GOT3 (cell line): Measurements from ENCODE around the gene ARFGAP3.

Source experiments
- DNase-seq: peaks from one replicate; lab custom pipeline; 2025; ENCODE audit warnings: mixed read lengths; lab: John Stamatoyannopoulos, UW

ARFGAP3 gene

DNA sequence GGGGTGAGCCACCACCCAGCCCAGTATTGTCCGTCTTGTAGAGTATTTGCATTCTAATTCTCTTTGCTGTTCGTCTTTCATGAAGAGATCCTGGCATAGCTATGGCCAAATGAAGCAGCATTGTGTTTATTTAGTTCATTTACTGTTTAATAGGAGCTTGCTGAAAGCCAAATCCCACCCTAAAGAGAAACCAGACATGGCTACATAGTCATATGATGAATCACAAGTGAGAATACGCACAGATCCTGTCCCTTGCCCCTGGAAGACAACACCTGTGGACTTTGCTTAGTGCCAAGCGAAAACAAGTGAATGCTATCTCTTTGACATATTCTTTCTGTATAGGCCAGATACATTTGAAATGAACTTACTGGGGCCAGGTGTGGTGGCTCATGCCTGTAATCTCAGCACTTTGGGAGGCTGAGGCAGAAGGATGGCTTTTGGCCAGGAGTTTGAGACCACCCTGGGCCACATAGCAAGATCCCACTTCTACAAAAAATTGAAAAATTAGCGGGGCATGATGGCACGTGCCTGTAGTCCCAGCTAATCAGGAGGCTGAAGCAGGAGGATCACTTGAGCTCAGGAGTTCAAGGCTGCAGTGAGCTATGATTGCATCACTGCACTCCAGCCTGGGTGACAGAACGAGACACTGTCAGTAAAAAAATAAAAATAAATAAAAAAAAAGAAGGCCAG is 5.1 kb upstream of the ARFGAP3 start:
- DNase-seq: no peak

DNA sequence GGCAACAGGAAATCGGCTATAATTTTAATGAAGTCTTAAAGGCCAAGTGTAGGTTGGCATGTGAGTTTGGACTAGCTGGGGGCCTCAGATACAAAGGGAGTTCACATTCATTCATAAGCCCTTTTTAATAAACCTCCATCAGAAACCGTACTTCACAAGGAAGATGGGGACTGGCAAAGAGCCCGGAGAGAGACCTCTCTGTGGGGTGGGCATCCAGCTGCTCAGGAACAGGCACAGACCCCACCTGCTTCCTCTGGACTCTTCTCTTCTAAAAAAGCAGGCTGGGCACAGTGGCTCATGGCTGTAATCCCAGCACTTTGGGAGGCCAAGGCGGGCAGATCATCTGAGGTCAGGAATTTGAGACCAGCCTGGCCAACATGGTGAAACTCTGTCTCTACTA is 3.9 kb upstream of the ARFGAP3 start:
- DNase-seq: no peak

DNA sequence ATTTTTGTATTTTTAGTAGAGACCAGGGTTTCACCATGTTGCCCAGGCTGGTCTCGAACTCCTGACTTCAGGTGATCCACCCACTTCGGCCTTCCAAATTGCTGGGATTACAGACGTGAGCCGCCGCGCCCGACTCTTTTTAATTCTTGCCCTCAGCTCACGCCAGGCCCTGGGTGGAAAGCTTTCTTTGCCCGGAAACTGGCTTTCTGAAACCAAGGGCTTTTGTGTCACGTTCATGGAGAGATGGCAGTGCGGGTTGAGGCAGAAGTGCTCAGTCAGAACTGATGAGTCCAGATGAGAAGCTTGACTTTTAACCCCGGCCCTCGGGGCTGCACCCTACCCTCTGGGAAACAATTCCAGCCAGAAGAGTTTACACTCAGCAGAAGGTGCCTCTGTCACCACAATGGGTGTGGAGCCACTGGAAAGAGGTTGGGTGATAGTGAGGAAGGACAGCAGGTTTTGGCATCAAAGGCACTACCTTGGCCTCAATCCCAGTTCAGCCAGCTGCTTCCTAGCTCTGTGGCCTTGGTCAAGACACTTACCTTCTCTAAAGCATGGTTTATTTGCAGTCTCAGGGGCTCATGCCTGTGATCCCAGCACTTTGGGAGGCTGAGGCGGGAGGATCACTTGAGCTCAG is 890 bp upstream of the ARFGAP3 start:
- DNase-seq: no peak

DNA sequence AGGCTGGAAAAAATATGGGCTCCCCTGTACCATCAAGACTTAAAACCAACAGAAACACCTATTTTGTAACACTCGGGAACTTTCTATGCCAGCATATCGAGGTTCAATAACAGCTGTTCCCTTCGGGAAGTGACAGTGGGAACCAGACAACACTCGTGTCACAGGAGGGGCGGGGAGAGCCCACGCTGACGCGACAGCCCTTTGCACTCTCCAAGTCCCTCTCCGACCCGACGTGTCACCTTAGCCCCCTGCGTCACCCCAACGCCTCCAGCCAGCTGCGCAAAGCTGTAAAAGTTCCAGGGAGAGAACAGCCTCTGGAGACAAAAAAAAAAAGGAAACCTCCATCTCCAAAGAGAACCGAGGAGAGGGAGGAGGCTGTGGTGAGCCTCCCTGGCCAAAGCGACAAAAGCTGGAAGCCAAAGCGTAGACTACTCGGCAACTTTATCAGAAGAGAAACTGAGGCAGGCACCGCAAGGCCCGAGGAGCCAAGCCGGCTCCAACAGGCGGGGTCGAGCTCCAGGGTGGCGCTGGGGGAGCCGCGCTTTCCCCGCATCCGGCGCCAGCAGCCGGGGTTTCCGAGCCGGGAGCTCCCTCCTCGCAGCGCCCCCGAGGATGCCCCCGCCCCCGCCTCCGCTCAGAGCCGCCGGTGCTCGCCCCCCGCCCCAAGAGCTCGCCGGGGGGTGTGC is 751 bp downstream of the ARFGAP3 start:
- no peak for DNase-seq

DNA sequence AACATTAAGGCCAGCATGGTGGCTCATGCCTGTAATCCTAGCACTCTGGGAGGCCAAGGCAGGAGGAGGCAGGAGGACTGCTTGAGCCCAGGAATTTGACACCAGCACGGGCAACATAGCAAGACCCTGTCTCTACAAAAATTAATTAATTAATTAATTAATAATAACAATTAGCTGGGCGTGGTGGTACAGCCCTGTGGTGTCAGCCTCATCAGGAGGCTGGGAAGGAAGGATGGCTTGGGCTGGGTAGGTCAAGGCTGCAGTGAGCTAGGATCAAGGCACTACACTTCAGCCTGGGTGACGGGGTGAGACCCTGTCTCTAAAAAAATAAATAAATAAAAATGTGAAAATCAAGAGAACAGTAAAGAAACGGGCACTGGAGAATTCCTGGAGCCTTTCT is 1.4 kb downstream of the ARFGAP3 start:
- DNase-seq: no peak

DNA sequence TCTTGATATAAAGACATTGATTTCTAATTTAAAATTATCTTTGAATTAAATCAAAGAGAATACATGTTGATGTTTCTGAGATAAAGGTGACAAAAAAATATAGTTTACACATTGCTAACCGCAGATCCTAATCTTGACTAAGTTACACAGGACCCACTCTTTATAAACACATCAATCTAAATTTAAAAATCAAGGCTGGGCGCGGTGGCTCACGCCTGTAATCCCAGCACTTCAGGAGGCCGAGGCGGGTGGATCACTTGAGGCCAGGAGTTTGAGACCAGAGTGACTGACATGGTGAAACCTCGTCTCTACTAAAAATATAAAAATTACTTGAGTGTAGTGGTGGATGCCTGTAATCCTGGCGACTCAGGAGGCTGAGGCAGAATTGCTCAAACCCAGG is 1.9 kb downstream of the ARFGAP3 start:
- no peak for DNase-seq

DNA sequence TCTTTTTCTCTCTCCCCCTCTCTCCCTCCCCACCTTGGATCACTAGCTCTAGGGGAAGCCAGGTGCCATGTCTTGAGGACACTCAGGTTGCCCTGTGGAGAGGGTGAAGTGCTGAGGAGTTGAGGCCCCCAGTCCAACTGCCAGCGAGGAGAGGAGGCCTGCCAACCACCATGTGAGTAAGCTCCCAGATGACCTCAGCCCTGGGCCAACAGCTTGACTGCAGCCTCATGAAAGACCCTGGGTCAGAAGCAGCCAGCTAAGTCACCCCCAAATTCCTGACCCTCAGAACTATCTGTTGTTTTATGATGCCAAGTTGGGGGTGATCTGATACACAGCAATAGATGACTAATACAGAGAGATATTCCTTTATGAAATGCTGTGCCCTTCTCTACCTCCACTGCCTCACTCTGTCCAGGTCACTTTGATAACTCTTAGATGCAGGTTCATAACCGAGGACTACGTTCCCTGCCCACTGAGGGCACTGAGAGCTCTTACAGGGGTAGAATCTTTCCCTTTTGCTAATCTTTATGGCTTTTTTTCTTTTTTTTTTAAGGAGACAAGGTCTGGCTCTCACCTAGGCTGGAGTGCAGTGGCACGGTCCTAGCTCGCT is 8.0 kb downstream of the ARFGAP3 start:
- no peak for DNase-seq

DNA sequence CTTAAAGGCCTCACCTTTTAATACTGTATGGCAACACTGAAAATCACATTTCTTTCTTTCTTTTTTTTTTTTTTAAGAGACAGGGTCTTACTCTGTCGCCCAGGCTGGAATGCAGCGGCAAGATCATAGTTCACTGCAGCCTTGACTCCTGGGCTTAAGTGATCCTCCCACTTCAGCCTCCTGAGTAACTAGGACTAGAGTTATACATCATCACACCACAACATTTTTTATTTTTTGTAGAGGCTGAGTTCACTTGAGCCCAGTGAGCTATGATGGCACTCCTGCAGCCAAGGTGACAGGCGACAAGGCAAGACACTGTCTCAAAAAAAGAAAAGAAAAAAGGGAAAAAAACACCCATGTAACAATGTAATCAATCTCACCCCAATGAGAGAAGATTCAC is 10.0 kb downstream of the ARFGAP3 start:
- DNase-seq: no peak

DNA sequence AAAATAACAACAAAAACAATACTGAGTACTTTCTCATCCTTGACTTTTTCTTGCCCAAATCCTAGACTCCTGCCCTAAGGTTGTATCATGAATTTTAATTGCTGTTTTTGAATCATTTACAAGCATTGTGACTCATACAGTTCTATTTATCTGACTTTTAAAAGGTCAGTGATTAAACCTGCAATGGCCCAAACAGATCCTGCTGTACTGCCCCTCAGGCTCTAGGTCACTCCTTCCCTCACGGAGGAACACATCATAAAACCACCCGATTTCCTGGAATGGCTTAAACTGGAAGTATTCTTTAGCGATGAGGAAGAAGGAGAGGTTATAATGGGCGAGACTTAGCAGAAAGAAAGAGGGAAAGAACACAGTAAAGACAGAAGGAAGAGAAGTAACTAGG is 12.3 kb downstream of the ARFGAP3 start:
- DNase-seq: no peak

DNA sequence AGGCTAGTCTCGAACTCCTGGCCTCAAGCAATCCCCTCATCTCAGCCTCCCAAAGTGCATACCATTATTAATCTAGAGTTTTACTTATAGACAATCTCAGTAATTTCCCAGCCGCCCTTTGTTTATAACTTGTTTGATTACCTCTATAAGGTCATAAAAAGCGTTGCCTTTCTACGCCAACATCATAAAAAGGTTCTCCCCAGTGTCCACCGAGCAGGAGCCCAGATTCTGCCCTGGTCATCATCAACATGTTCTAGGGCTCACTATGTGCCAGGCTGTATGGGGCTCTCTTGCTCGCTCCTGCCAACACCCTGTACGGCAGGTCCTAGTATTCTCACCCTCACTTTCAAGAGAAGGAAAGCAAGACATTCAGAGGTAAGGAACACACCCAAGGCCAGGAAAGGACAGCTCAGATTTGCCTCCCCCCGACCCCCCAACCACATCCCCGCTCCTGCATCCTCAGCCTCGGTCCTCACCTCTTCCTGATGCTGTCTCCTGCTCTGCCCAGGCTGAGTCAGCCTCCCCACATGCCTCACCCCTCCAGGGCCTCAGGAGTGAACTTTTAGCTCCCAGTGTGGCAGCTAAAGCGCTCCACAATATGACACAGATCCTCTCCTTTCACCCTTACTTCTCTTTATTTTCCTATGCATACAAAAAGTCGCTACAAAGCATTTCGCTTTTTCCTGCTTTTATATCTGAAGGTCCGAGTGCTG is 14.3 kb downstream of the ARFGAP3 start:
- DNase-seq: no peak

DNA sequence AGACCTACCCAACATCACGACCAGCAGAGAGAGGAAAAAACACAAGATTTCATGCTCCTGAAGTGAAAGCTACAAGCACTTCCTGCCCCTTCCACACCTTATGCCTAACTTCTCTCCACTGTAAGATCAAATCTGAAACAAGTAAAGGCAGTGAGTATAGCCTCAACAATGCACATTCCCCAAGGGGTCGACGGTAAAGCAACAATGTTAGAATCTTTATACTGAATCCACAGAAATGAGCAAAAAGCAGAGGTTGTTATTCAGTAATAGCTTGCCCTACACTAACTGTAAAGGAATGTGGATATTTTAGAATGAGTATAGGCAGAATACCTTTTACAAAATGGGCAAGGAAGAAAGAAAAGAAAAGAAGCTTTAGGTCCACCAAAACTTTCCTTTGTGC is 15.6 kb downstream of the ARFGAP3 start:
- no peak for DNase-seq

DNA sequence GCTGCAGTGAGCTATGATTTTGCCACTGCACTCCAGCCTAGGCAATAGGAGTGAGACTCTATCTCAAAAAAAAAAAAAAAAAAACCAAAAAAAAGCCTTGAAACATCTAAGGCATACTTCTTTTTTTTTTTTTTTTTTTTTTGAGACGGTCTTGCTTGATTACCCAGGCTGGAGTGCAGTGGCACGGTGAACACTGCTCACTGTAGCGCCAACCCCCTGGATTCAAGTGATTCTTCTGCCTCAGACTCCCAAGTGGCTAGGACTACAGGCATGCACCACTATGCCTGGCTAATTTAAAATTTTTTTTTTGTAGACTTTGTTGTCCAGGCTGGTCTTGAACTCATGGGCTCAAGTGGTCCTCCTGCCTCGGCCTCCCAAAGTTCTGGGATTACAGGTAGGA is 19.5 kb downstream of the ARFGAP3 start:
- no peak for DNase-seq

DNA sequence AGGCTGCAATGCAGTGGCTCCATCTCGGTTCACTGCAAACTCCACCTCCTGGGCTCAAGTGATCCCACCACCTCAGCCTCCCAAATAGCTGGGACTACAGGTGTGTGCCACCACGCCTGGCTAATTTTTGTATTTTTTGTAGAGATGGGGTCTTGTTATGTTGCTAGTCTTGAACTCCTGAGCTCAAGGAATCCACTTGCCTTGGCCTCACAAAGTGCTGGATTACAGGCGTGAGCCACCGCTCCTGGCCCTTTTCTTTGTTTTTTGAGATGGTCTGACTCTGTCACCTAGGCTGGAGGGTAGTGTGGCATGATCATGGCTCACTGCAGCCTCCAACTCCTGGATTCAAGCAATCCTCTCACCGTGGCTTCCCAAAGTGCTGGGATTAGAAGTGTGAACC is 21.0 kb downstream of the ARFGAP3 start:
- DNase-seq: no peak

DNA sequence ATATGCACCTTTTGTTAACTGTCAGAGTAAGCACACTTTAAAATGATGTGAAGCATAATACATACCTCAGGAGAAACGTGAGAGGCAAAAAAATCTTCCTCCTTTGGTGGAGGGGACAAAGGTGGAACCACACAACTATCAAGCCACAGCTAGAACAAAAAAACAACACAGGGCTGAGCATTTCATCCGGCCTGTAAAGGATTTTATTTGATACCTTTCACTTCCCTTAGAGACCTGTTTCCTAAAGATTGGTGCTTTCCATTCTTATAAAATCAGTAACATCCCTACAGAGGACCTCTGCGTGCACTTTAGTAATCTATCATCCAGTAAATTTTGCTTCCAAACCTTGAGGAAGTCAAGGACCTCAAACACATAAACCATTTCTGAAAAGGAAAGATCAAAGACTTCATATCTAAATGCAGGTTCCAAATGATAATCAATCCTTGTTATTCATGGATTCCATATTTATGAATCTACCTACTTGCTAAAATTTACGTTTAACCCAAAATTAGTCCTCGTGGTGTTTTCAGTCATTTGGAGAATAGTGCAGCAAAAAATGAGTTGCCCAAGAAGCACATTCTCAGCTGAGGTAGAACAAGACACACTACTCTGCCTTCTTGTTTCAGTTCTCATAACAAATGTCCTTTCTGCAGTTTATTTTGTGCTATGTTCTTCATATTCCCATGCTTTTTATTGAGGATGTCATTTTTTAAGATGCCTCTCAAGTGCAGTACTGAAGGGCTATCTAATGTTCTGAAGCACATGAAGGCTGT is 22.7 kb downstream of the ARFGAP3 start:
- no peak for DNase-seq

DNA sequence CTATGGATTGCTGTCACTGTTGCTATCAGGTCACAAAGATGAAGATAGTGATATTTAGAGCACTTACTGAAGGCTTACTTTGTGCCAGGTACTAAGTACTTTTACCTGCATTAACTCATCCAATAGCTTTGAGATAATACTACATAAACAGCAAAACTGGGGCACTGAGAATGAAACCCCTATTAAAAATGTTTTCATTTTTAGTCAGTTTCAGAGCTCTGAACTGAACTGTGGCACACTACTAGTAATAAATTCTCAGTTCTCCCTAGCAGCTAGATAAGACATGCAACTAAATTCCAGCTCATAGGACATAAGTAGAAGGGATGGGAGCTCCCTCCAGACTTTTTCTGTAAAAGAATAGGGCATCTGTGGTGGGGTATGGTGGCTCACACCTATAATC is 24.0 kb downstream of the ARFGAP3 start:
- DNase-seq: no peak

DNA sequence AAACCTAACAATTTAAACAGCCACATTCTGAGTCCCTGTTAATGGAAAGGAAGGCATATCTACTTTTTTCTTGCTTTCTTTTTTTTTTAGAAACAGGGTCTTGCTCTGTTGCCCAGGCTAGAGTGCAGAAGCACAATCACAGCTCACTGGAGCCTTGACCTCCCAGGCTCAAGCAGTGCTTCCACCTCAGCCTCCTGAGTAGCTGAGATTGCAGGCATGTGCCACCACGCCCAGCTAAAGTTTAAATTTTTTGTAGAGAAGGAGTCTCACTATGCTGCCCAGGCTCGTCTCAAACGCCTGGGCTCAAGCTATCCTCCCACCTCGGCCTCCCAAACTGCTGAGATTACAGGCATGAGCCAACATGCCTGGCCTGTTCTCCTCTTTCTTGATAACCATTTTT is 25.4 kb downstream of the ARFGAP3 start:
- DNase-seq: no peak

DNA sequence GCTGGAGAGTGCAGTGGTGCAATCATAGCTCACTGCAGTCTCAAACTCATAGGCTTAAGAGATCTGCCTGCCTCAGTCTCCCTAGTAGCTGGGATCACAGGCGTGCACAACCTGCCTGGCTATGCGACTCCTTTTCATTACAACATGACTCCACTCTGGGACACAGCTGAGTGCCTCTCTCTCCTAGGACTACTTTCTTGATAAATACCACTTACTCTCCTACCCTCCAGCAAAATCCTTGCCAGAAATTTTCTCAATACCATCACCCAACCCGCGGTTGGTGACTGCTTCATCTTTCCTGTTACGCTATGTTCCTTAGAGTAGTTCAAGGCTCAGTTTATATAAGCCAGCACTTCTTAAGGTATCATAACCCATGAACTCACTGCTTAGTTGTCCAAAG is 26.9 kb downstream of the ARFGAP3 start:
- DNase-seq: no peak

DNA sequence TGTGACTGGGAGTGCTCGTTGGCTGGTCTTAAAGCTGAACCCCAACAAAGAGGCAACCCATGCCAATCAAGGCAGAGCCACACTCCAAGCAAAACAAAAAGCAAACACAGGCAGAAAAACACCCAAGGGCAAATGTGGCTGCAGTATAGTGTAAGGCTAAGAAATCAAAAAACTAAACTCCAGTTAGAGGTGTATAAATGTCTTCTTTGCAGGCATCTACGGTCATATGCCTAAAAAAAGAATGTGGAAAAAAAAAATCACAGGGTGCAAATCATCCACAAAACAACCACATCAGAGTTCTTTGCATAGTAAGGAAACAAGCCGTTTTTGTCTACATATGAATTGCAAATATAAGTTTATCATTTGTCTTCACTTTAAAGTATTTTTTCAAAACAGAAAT is 27.8 kb downstream of the ARFGAP3 start:
- no peak for DNase-seq

DNA sequence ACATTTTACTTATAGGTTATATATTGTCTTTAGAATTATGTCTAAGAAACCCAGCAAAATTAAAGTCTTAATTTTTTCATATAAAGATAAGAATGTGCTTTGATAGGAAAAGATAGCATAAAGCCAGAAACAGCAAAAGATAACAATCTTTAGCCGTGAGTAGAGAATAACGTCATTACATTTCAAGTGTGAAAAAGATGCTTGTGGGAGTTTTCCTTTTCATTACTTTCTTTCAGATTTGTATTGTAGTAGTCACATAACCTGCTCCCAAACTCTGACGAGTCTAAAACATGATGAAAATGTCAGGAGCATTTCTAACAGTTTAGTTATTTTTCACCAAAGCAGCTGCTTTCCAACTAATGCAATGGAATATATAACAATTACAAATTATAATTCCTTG is 31.3 kb downstream of the ARFGAP3 start:
- DNase-seq: no peak

DNA sequence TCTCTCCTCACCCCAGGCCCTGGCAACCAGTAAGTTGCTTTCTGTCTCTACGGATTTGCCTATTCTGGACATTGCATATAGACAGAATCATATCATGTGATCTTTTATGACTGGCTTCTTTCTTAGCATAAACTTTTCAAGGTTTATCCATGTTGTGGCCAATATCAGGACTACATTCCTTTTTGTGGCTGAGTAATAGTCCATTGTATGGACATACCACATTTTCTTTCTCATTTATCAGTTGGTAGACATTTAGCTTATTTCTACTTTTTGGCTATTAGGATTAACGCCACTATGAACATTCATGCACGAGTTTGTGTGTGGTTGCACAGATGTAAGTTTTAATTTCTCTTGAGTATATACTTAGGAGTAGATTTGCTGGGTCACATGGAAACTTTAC is 35.7 kb downstream of the ARFGAP3 start:
- DNase-seq: no peak

DNA sequence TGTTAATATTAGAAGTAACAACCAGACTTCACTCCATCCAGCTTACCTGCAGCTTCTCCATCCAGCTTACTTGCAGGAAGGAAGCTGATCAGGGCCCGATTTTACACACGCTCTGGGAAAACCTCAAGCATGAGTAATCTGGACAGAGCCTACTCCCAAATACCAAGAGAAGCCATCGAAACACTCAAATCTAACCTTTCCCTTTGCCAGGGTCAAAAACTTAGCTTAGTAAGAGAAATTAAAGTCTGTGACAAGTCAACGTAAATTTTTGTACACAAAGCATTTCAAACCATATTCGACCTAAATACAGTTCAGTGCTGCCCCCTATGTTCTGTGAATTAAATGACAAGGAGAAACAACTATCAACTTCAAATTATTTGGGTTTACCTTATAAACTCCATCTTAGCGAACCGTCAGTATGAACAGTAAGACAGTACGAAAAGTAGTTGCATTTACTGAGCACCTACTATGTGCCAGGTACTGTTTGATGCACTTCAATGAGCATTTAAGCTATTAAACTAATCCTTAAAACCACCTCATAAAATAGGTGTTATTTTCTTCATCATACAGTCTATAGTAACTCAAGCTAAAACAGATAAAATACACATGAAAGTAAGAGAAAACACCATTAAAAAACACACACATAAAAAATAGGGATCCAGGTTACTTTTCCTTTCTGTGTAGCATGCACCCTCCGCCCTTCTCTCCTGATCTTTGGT is 36.9 kb downstream of the ARFGAP3 start:
- DNase-seq: no peak
